GM19025 (cell line): ENCODE measurements around the gene CEBPB.
"Not testable (repeated sequence)": the region's sequence is repeated elsewhere in the genome, so short reads cannot be mapped to it uniquely, and the experiment has no call there.

ENCODE experiments used
- ATAC-seq: cut with Tn5 transposase; IDR thresholded peaks from one replicate; pipeline ENCODE4 v1.9.1; 2021; ENCODE audit warnings: mild to moderate bottlenecking, low read depth, moderate library complexity; ENCODE audit not compliant: unreplicated experiment

Gene CEBPB

DNA sequence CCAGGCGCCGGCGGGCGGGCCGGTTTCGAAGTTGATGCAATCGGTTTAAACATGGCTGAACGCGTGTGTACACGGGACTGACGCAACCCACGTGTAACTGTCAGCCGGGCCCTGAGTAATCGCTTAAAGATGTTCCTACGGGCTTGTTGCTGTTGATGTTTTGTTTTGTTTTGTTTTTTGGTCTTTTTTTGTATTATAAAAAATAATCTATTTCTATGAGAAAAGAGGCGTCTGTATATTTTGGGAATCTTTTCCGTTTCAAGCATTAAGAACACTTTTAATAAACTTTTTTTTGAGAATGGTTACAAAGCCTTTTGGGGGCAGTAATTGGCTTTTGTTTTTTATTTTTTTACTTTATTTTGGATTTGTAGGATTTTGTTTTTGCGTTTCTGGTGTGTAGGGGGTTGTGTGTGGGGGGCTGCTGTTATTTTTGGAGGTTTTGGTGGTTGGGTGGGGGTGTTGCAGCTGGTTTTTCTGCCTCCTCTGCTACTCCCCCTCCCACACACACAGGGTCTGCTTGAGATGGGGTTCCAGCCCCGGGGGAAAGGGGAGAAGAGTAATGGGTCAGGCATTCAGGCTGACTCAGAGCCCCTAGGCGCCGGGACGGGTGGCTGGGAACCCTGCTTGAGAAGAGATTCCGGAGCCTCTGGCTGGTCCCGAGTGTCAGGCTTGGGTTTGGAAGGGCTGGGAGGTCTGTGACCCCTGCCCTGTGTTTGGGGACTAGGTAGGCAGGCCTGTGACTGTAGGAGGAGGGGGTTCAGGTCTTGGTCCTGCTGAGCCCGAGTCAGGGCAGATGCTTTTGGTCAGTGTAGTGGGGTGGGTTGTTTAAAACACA, 2.0 kb downstream of the CEBPB start:
- no peak for ATAC-seq

DNA sequence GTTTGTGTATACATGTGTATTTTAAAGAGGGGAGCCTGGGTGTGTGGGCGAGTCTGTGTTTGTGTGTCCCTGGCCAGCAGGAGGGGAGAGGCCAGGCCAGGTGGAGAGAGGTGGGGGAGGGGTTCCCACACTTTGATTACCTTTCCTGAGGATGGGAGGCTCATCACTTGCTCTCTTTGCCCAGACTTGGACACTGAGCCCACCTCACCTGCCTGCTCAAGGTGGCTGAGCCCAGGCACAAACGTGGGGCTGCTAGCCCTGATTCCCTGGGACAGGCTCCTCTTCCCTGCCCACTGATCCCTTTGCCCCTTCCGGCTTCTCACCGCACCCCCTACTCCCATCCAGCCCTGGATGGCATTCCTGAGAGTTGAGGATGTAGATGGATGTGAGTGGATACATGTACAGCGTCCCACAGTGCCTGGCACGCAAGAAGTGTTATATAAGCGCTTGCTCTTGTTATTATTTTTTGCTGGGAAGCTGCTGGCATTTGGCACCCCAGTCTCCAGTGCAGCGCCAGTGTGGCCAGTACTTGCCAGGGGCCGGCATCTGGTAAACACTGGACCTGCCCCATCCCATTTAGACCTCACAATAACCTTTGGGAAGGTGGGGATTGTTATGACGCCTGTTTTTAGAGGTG, 2.7 kb downstream of the CEBPB start:
- ATAC-seq = no peak

DNA sequence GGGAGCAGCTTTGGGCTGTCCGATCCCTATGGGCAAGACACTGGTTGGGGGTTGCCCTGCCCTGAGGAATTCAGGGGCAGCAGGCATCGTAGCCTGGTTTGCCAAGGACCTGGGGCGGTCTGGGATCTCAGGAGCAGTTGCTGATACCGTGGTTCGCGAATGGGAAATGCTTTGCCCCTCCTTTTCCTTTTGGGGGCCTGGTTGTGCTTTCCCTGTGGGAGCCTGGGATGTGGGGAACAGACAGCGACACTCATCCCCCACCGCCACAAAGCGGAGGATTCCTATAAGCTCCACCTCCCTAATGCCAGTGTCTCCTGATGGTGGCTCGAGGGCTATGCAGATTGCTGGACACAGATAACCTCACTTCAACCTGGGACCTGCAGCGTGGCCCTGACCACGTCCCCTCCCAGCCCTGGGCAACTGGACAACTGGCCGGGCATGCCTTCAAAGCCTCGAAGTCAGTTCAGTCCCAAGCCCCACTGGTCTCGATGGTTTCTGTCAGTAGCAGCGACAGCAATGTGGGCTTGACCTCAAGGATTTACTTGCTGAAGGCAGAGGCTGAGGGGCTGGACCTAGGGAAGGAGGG, 3.3 kb downstream of the CEBPB start:
- ATAC-seq = no peak

DNA sequence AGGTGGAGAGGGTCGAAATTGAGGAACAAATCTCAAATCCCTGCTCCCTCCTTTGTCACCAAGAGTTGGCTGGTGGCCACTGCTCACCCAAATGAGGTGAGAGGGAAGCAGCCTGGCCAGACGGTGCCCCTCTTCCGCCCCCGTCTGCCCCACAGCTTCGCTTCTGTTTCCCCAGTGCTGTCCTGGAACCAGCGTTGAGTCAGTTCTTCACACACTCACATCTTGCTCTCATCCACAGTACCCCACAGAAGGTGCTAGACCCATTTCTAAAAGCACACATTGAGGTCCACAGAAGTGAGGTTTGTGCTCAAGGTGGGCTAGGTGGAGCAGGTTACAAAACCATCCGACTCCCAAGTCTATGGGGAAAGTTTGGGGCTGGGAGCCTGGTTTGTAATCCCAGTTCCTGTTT, 3.8 kb downstream of the CEBPB start:
- ATAC-seq = no peak

DNA sequence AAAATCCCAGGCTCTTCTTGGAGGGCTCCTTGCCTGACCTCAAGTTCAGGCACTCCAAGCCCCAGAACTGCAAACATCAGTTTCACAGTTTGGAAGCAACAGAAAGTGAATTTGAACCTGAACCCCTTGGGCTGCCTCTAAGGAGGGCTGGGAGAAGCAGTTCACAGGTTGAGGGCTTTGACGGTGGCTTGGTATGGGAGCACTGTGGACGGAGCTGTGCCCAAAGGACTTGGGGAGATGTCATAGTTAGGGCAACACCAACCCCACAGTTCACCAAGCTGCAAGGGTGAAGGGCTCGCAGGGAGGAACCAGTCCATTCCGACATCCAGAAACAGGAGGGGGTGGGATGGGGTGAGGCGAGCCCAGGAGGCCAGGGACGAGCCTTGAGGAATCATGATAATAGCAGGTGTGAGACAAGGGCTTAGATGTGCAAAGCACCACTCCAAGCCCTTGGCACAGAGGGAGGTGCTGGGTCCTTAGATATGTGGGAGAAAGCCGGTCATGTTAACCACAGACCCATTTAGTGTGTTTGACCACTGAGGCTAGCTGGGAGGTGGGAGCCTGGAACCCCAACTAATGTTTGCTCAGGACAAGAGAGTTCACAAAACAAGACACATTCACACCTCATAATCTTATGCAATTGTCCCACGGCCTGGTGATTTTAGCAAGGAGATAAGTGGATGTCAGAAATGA, 4.3 kb downstream of the CEBPB start:
- no peak for ATAC-seq

DNA sequence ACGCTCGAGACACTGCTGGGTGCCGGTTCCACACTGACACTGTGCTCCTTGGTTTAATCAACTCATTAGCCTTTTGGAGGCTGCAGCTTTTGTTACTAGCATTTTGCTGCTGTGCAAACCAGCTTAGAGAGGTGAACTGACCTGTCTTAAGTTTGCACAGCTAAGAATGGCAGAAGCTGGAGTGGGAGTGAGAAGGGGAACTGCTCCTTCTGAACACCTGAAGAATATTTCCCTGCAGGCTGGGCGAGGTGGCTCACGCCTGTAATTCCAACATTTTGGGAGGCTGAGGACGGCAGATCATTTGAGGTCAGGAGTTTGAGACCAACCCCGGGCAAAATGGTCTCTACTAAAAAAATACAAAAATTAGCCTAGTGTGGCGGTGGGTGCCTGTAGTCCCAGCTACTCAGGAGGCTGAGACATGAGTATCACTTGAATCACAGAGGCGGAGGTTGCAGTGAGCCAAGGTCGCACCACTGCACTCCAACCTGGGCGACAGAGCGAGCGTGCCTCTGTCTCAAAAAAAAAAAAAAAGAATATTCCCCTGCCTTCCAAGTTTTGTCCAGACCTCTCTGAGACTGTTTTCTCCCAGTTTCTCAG, 5.0 kb downstream of the CEBPB start:
- ATAC-seq = no peak

DNA sequence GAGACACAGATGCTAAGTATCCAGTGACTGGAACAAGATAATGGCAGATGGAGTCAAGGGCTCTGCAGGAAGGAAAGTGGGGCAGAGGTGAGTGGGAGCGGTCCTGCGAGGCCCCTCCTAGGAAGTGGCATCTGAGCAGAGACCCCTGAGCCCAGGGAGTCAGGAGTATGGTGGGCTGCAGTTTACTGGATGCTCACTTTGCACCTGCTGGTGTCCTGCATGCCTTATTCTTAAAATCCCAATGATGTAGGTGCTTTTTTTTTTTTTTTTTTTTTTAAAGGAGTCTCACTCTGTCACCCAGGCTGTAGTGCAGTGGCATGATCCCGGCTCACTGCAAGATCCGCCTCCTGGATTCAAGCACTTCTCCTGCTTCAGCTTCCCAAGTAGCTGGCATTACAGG, 5.6 kb downstream of the CEBPB start:
- no peak for ATAC-seq

DNA sequence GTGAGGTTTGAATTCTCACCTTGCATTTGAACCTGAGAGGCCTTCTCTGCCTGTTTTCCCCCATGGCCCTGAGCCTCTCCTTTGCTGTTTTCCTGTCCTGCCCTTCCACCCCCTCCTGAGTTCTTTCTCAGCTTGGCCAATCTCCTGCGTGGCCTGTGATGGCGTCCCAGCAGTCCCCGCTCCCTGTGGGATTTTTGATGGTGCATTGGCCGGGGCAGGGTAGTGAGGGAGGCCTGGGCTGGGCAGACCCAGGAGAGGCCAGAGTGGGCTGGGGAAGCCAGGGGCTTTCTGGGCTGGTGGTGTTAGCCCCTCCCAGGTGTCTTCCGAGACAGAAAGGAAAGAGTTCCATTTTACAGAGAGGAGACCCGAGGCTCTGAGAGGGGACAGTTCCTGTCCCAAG, 6.3 kb downstream of the CEBPB start:
- no peak for ATAC-seq

DNA sequence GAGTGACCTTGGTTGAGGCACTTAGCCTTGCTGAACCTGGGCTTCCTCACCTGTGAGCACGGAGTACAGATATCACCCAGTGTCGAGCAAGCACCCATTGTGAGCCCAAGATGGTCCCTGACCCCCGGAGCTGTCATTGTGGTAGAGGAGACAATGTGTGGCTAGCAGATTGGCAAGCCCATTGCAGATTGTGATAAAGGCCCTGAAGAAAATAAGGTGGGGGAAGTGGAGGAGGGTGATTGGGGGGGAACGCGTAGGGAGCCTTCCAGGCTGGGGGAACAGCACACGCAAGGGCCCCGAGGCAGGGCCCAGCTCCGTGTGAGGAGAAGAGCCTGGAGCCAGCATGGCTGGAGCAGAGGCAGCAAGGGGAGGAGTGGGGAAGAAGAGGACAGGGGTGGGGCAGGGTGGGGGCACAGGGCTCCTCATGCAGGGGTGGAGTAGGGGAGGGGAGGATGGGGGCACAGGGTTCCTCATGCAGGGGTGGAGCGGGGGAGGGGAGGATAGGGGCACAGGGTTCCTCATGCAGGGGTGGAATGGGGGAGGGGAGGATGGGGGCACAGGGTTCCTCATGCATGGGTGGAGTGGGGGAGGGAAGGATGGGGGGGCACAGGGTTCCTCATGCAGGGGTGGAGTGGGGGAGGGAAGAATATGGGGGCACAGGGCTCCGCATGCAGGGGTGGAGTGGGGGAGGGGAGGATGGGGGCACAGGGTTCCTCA, 7.0 kb downstream of the CEBPB start:
- ATAC-seq = no peak

DNA sequence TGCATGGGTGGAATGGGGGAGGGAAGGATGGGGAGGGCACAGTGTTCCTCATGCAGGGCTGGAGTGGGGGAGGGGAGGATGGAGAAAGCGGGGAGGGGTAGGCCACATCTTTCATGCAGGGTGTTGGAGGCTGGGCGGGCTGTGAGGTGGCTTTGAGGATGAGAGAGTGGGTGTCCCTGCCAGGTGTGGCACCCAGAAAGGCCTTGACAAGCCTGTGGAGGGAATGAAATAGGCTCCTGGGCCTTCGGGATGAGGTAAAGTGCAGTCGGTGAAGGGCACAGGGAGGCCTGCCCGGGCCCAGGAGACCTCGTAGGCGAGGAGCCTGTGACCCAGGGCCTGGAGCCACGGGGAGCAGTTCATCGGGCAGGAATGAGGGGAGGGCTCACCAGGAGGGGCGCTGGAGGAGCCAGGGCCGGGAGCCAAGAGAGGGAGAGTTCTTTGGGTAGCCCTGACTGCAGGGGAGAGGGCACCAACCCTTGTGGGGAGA, 7.6 kb downstream of the CEBPB start:
- ATAC-seq = no peak

DNA sequence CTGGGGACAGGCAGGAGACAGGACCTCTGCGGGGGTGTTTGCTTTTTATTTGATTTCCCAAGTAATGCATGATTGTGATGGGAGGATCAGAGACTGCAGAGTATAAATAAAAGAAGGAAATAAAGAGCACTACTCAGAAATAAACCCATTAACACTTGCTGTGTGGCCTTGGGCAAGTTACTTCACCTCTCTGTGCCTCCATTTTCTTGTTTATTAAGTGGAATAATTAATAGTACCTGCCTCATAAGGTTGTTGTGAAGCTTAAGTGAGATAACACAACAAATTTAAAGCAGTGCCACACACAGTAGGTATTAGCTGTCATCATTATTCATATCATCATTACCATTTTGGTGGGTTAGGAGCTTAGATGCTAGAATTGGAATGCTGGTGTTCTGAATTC, 8.1 kb downstream of the CEBPB start:
- no peak for ATAC-seq

DNA sequence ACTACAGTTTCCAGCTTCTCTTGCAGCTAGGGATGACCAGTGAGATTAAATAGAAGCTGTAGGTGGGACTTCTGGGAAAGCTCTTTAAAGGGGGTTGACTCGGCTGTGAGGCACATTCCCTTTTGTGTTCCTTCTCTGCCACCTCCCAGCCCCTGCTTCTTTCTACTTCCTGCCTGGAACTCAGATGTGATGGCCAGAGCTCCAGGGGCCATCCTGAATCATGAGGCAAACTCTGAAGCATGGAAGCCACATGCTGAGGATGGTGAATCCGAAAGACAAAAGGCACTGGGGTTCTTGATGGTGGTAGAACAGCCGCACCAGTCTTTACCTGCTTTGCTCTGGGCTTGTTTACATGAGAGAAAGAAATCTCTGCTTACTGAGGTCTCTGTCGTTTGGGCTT, 9.1 kb downstream of the CEBPB start:
- ATAC-seq = no peak

DNA sequence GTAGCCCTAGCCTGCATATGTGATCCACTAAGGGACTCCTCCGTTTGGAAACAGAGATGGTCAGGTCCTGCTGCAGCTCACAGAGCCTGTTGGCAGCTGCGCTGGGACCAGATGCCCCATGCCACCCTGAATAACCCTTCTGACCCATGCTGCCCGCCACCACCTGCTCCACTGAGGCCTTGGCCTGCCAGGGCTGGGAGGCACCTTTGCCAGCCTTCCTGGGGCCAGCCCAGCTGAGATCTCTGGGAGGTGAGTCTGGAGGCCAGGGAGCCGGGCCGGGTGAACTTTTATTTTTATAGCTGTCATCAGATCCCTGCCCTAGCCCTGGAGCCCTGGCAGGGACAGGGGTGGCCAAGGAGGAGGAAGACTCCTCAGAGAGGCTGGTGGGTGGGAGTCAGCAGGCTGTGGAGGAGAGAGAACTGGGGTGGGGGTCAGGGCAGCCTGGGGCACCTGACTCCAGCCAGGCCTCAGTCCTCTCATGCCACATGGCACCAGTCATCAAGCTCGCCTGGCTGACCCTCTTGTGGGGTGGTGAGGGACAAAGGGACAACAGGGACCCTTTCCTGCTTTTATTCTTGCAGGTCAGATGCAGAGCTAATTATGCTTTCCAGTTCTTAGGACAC, 10.0 kb downstream of the CEBPB start:
- ATAC-seq = no peak

DNA sequence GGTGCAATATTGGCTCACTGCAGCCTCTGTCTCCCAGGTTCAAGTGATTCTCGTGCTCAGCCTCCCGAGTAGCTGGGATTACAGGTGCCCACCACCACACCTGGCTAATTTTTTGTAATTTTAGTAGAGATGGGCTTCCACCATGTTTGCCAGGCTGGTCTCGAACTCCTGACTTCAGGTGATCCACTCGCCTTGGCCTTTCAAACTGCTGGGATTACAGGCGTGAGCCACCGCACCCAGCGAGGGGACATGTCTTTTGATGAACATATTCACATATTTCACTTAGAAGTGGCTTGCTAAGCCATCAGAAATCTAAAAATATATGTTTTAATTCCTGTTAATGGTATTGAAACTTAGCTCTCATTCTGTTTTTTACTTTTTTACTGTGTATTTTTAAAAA, 11.1 kb downstream of the CEBPB start:
- not testable (repeated sequence) for ATAC-seq

DNA sequence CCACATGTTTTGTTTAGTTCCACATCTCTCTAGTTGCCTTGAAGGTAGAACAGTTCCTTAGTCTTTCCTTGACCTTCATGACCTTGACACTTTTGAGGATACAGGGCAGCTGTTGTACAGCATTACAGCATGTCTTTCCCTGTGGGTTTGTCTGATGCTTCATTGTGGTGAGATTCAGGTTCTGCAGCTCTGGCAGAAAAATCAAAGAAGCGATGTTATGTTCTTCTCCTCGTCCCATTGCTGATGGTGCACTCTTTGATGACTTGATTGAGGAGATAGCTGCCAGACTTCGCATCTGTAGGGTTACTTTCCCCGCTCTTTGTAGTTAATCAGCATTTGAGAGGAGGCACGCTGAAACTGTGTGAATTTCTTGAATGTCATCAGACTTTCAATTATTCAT, 12.0 kb downstream of the CEBPB start:
- ATAC-seq = no peak

DNA sequence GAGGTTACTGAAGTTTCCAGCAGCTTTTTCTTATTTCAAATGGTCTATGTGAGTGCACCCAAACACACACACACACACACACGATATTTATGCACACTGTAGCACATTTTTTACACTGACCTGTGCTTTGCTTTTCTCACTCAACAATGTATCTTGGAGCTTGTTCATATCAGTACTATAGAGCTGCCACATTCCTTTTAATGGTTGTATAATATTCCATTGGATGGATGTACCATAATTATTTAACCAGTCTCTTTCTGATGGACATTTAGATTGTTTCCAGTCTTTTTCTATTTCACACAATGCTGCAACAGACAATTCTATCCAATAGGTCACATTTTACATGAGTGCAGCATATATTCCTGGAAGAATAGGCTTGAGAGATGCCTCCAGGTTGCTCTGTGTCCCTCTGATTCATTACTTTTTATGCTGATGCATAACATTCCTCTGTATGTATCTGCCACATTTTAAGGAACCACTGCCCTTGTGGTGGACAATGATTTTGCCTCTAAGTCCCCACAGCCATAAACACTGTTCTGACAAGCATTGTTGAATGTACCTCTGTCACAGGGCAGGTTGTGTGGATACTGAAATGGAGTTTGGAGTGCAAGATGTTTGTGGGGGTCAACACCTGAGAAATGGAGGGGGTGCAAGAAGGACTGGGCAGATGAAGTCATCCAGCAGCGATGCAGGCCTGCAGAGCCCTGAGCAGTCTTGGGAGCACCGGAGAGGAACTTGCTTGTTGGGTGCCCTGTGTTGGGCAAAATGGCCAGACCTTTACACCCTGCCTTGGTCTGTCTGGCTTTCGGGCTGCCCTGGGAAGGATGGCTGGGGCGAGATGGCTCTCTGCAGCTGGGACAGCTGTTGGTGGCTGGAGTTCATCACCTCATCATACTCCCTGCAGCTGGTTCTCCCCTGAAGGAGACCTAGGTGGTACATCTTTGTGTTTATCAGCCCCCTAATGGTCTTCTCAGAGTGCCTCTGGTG, 13.6 kb downstream of the CEBPB start:
- ATAC-seq = no peak

DNA sequence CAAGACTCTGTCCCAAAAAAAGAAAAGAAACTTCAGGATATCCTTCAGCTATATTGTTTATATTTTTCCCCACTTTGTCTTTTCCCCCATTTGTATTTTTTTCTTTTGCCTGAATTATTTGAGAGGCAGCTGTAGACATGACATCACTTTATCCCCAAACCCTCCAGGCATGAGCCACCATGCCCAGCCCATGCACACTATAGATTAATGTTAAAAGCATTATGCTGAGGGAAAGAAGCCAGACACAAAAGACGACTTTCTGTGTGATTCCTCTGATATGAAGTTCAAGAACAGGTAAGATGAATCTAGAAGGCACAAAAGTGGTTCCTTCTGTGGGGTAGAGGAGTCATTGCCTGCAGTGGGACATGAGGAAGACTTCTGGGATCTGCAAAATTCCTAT, 16.4 kb downstream of the CEBPB start:
- no peak for ATAC-seq

DNA sequence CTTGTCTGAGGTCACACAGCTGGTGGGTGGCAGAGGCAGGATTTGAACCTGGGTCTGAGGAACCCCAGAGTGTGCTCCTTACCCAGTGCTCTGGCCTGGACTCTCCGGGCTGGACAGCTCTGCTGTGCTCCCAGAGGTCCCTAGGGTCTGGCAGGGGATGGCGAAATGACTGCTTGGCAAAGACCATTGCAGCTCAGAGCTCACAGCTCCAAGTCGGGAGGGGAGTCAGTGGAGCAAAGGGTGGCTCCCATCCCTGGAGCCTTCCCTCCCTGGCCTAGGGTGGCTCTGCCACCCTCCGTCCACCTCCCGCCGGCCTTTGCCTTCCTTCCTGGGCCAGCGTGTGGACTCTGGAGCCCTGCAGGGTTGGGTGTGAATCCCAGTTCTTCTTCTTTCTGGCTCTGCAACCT, 17.5 kb downstream of the CEBPB start:
- ATAC-seq = no peak
